NCI-H2107 treated with DMSO at 0.1 percent for 48 hours (cell line): Measurements from ENCODE around the gene BHLHE40.

ENCODE experiments used
- DNase-seq: peaks from one replicate; lab custom pipeline; 2025; ENCODE audit not compliant: unreplicated experiment; lab: John Stamatoyannopoulos, UW

Gene BHLHE40

DNA sequence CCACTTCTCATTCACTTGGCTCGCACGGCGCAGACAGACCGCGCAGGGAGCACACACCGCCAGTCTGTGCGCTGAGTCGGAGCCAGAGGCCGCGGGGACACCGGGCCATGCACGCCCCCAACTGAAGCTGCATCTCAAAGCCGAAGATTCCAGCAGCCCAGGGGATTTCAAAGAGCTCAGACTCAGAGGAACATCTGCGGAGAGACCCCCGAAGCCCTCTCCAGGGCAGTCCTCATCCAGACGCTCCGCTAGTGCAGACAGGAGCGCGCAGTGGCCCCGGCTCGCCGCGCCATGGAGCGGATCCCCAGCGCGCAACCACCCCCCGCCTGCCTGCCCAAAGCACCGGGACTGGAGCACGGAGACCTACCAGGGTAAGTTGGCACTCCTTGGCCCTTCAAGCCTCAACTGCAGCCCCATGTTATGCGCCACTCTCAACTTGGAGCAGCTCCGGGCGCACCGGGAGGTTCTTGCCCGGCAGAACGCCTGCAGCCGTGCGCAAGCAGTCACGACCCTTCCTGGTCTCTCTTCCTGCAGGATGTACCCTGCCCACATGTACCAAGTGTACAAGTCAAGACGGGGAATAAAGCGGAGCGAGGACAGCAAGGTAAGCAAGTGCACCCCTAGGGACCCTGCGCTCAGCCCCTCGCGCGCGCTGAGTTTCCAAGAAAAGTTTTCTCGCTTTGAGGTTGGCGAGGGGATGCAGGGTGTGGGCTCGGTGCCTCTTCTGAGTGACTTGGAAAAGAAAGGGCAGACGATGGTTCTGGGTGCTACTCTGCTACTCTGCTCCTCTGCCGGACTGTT is at the start of gene BHLHE40:
Gene BHLHE40 (plus strand): TSS at position 10 of the 801 bp plus-strand sequence. CDS start 282 bp downstream, at position 292.
- no peak for DNase-seq

GRCh38 chr3:4930501-4930900 is 48.7 kb upstream of the BHLHE40 start:
- DNase-seq, result no peak

DNA sequence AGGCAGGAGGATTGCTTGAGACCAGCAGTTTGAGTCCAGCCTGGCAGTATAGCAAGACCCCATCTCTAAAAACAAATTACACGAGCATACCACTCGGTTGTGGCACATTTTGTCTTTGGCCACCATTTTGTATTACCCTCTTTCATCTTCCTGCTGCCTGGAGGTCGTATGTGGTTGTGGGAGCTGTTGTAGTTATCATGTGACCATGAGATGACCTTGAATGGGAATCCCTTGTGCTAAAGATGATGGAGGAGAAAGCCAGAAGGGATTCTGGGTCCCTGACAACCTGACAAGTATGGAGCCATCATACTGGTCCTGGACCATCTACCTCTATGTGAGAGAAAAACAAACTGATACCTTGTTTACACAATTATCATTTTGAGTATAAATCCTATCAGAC is 45.2 kb upstream of the BHLHE40 start:
- no peak for DNase-seq

DNA sequence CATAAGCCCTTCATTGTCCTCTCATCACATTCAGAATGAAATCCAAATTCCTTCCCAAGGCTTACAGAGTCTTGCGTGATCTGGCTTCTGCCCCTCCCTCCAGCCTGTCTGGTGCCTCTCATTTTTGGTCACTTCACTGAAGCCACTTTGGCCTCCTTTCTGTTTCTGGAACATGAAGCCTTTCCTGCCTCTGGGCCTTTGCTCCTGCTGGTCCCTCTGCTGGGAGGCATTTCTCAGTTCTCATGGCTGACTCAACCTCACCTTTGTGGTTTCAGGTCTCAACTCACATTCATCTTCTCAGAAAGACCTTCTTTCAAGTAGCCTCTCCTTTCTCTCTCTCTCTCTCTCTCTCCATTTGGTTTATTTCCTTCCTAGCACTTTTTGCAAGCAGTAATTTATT is 43.9 kb upstream of the BHLHE40 start:
- DNase-seq, result no peak

DNA sequence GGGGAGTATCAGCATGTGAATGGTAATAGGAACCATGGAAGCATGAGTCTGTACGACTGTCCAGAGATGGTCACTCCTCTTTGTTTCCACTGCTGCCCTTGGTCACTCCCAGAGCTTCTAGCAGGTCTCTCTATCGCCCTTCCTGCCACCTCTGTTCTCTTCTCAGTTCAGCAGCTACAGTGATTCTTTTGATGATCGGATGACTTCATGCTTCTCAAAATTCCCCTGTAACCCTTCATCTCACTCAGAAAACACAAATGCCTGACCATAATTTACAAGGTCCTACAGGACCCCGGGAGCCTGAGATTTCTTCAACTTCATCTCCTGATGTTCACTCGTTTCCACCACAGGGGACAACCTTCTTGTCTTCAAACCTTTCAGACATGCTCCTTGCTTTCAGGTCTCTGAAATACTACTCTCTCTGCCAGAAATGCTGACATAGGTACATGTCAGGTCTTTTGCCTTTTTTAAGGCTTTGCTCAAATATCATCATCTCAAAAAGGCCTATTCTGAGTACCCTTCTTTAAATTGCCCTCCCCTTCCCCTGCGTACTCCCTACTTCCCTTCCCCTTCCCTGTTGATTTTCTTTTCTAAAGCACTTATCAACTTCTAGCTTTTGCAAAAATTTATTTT is 42.1 kb upstream of the BHLHE40 start:
- DNase-seq, result no peak

GRCh38 chr3:4938281-4938982 is 40.8 kb upstream of the BHLHE40 start:
- DNase-seq, result no peak

GRCh38 chr3:4939276-4939675 is 40.0 kb upstream of the BHLHE40 start:
- DNase-seq, result no peak

GRCh38 chr3:4940985-4941384 is 38.3 kb upstream of the BHLHE40 start:
- no peak for DNase-seq

DNA sequence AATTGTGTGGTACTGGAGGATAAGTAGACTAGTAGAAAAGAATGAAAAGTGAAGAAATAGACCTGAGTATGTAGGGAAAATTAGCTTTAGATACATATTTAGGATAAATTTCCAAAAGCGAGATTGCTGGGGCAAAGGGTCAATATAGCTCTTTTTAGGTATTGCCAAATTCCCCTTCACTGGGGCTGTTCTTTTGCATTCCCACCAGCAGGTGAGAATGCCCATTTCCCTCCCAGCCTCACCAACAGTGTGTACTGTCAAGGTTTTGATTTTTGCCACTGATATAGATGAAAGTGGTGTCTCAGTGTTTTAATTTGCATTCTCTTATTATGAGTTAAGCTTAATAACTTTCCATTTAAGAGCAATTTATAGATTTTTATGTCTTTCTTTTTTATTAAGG is 35.7 kb upstream of the BHLHE40 start:
- no peak for DNase-seq

DNA sequence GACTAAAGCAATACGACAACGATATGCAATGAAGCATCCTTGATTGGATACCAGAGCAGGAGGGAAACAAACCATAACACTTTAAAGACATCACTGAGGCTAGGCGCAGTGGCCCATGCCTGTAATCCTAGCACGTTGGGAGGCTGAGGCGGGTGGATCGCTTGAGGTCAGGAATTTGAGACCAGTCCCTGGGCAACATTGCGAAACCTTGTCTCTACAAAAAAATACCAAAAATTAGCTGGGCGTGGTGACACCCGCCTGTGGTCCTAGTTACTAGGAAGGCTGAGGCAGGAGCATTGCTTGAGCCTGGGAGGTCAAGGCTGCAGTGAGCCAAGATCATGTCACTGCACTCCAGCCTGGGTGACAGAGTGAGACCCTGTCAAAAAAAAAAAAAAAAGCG is 33.9 kb upstream of the BHLHE40 start:
- no peak for DNase-seq

DNA sequence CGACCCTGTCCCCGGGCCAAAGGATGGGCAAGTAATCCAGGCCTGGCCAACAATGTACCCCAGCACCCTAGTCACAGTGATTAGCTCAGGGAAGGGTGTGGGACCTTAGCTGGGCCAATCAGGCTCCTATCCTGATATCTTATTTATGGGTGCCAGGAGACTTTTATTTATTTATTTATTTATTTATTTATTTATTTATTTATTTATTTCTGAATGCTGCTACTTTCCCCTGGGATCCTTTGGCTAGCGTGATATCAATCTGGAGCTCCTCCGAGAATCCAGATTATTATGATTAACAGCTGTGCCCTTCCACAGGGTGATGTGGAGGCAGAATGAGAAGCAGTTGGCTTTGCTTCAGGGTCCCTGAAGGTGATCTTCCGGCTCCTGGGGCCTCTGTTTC is 32.2 kb upstream of the BHLHE40 start:
- no peak for DNase-seq

DNA sequence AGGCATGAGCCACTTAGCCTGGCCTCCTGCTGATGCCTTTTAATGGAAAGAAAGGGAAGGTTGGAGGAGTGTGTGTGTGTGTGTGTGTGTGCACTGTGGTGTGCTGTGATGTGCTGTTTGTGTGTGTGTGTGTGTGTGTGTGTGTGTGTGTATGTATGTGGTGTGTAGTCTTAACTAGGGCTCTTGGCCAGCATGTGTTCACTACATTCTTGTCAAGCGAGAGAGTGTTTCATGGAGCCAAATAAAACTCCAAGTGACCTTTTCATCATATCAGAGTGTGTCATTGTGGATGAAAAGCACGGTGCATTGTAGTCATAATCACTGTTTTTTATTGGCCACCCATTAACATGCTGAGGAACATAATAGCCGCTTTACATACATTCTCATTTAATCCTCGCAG is 30.8 kb upstream of the BHLHE40 start:
- DNase-seq, result no peak

GRCh38 chr3:4949004-4949403 is 30.2 kb upstream of the BHLHE40 start:
- DNase-seq, result no peak

GRCh38 chr3:4949659-4950058 is 29.6 kb upstream of the BHLHE40 start:
- no peak for DNase-seq

GRCh38 chr3:4950351-4950784 is 28.9 kb upstream of the BHLHE40 start:
- no peak for DNase-seq

GRCh38 chr3:4950948-4951347 is 28.3 kb upstream of the BHLHE40 start:
- no peak for DNase-seq

DNA sequence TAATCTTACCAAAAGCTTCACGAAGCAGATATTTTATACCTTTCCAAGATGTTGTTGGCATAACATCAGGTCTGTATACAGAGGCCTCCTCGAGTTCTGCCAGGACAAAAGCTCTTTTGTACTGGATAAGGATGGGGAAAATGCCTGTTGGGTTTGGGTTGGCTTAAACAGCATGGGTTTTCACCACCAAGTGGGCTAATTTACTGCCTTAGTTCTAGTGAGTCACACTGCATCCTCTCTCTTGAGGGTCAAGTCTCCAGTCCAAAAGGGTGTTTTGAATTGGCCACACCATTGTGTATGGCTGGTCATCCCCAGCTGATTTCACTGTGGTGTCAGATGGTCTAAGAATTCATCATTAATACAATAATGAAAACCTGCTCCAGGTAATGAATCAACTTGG is 26.1 kb upstream of the BHLHE40 start:
- no peak for DNase-seq

- no peak for DNase-seq
These were observed 24.8 kb upstream of the BHLHE40 start for GRCh38 chr3:4954256-4955000.

DNA sequence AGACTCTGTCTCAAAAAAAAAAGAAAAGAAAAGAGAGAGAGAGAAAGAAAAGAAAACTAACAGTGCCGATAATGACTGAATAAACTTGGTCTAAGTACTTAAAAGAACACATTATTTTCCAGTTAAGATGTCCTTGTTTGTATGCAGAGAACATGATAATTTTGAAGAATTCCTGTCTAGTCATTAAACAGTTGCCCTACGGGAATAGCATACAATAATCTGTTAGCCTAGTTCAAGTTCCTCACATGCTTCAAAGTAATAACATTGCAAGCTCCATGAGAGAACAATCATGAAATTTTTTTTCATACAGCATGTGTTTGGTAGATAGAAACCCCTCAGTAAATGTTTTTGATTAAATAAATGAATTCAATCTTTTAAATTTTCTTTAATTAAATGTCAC is 23.1 kb upstream of the BHLHE40 start:
- DNase-seq, result no peak

- DNase-seq, result no peak
These were observed 22.5 kb upstream of the BHLHE40 start for GRCh38 chr3:4956738-4957137.

DNA sequence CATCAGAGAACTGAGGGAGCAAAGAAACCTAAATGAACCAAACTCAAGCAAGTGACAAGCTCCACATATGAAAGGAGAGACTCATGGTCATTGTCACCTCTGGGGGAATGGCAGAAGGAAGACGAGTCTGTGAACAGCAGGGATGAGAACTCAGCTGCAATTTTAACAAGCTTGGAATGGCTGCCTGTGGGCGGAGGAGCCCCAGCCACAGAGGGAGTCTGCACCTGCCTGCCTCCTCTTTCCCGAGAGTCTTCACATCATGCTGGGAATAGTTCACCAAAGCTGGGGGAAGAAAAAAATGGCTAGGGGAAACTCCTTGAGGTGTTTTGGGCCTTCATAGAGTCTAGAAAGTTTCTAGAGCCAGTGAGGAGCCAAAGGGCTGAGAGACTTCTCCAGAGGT is 21.3 kb upstream of the BHLHE40 start:
- DNase-seq, result no peak
